Activated CD8-positive, alpha-beta memory T cell treated with anti-CD3 and anti-CD28 coated beads for 36 hours (primary cell): ENCODE data around the gene RPS24. TPM values are rescaled to one million over a fixed set of nuclear protein-coding genes. Genes with fewer than 3 reads are reported as not detected.
"Not testable (repeated sequence)": the region's sequence is repeated elsewhere in the genome, so short reads cannot be mapped to it uniquely, and the experiment has no call there.

ENCODE experiments used
- CTCF ChIA-PET: fragments of 350-600 bp; sonication (Branson Sonifier 250); formaldehyde crosslinking; loops from one replicate; lab custom pipeline; 2021; ENCODE audit warnings: antibody characterized with exemption; lab: Charles Lee
- POLR2A ChIA-PET: fragments of 350-600 bp; sonication (Branson Sonifier 250); formaldehyde crosslinking; loops from one replicate; lab custom pipeline; 2021; ENCODE audit warnings: antibody characterized with exemption; lab: Charles Lee
- total RNA-seq, 2 experiments: library from RNA; stranded (reverse); gene quantifications; one replicate each; pipeline ENCODE4 v1.2.3, GENCODE V29; 2021

The RPS24 gene
- total RNA-seq, 2 experiments from 2014 or later: 1,848 to 1,876 TPM

DNA sequence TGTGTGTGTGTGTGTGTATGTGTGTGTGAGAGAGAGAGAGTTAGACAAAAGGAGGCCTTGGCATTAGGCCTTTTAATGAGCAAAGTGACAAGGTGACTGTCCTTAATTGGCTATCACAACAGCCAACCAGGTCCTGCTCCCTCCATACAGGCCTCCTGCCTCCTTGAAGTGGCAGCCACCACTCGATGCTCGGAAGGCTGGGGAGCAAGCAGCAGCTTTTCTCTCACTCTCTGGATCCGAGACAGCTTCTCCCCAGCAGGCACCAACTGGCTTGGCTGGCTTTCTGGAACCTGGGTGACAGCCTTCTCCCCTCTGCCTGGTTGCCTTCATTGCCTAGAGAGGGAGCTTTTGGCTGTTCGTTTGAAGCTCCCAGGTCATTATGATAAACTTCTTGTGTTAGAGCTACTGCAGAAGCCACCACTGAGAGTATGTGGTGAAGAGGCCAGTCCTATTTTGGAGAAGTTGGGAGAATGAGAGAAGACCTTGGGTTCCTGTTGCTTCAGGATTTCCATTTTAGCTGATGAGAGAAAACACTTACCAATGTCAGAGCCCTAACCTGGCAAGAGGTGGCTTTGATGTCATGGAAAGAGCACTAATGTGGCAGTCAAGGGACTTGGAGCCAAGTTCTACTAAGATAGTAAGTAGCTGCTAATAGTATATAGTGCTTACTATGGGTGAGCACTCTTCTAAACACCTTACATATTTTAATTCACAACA, 37.6 kb downstream of the RPS24 start:
- ChIA-PET POLR2A (no interaction called here), CTCF (no interaction called here)

DNA sequence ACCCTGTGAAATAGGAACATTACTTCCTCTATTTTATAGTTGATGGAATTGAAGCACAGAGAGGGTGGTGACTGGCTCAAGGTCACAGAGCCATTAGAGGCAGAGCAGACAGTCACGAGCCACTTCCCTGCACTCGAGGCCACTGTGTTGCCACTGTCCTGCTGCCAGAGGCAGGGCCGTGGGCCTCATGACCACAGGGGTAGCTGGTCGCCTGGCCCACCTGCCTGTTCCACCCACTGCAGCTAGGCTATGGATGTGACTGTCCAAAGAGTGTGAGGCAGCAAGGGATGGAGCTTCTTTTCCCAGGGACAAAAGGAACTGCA, 38.2 kb downstream of the RPS24 start:
- ChIA-PET POLR2A (no interaction called here), CTCF (no interaction called here)

DNA sequence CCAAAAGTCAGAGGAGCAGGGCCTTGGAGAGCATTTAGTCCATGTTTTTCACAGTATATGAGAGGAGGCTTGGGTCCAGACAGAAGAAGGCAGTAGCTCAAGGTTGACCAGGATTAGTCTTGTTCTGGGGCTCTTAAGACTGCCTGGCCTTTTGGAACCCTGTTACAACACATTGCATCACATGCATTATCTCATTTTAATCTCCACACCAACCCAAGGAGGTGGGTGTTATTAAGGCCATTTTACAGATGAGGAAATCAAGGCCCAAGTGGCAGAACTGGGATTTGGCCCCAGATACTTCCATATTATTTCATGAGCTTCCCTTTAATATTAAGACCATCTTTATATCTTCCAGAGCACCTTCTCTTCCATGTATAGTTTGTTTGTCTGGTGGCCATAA, 38.8 kb downstream of the RPS24 start:
- POLR2A ChIA-PET: no interaction called here
- CTCF ChIA-PET: no interaction called here

DNA sequence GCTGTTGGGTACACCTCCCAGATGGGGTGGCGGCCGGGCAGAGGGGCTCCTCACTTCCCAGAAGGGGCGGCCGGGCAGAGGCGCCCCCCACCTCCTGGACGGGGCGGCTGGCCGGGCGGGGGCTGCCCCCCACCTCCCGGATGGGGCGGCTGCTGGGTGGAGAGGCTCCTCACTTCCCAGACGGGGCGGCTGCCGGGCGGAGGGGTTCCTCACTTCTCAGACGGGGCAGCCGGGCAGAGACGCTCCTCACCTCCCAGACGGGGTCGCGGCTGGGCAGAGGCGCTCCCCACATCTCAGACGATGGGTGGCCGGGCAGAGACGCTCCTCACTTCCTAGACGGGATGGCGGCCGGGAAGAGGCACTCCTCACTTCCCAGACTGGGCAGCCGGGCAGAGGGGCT, 42.1 kb downstream of the RPS24 start:
- POLR2A ChIA-PET, CTCF ChIA-PET: not testable (repeated sequence)

DNA sequence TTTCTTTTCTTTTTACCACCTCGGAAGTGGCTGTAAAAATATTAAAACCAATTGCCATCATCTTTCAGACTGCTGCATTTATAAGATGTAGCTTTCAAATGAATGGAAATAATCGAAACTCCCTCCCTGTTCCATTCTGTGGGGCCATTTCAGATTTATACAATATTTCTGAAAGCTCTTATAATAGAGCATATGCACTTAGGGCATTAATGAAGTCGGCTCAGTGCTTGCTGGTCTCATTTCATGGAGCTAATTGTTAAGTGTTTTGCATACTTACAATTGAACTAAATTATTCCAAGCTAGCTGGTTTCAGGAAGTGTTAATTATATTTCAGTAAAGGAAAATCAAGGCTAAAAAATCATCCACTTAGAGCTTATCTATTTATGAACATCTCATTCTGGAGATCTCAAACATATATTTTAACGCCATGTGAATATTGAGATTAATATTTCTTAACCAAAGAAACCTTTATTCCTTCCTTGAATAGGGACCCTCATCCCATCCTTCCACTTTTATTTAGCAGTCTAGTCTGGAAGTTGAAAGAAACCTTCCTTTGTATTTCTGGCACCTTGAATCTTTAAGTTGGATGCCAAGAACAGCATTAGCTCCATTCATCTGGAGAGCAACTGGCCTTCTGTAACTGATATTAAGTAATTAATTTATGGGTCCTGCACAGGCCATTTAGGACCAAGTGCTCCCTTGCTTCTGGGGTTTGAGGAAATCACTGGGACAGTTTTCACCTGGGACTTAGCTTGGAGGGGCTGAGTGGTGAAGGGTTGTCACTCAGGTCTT, 45.1 kb downstream of the RPS24 start:
- ChIA-PET POLR2A (no interaction called here), CTCF (no interaction called here)

DNA sequence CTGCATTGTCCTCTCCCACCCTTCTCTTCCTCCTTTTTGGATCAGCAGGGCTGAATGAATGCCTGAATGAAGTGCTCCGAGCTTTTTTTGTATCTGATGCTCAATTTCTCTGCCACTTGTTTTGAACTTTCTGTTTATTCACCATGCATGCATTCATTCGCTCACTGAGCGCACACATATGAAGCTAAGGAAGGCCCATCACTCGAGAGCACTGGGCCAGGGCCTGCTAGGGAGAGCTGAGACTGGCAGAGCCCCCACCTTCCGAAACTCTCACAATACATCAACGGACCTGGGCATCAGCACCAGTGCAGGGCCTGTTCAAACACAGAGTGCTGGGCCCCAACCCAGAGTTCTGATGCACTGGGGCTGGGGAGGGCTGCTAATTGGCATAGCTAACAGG, 45.7 kb downstream of the RPS24 start:
- ChIA-PET CTCF (no interaction called here), POLR2A (no interaction called here)

DNA sequence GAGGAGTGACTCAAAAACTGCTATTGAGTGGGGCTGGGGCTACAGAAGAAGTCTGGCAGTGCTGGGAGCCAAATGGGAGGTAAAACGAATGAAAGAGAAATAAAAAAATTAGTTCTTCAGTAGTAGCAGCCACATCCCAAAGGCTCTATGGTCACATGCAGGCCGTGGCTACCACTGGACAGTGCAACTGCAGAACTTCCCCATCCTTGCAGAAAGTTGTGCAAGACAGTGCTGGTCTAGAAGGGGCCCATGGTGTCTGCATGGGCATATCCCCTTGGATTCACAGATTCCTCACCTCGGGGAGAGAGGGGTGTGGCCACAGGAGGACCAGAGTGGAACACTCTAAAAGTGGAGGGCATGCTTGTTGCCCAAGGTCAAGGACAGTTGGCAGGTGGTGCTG, 47.6 kb downstream of the RPS24 start:
- POLR2A ChIA-PET: no interaction called here
- CTCF ChIA-PET: no interaction called here

DNA sequence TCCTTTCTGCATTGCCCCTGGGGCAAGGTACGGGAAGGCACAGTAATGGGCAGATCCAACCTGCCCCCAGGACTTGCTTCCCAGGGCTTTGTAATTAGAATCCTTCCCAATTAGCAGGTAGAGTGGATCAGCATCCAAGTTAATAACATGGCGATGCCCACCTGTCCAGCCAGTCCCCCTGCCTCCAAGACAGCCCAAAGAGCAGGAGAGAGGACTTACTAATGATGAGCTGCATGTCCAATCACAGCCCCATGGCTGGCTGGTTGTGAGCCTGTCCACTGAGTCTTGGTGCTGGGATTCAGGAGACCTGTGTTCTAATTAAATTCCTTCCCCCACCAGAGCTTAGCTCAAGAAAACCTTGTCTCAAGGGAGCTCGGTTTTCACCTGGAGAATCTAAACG, 49.0 kb downstream of the RPS24 start:
- POLR2A ChIA-PET: no interaction called here
- CTCF ChIA-PET: no interaction called here

Other genes with a start within 250 kb of the RPS24 start
- 1 to 10 TPM; 1.8 to 1.9 TPM for gene DLG5, start 107.1 kb upstream of the RPS24 start, total RNA-seq
- gene POLR3A, start 4.3 kb upstream of the RPS24 start, total RNA-seq: 10 to 100 TPM; 26.7 to 27.1 TPM